ENCODE measurements around the gene MAPK4.

GRCh38 chr18:50602466-50602865, 42.6 kb downstream of the MAPK4 start:
- no peak for TF ChIP-seq CTCF (IDR thresholded peaks at IDR 0.05)
- TF ChIP-seq POLR2A (IDR thresholded peaks at IDR 0.05) = no peak
- TF ChIP-seq POLR2AphosphoS5 (IDR thresholded peaks at IDR 0.05) = no peak

All from prostate gland (tissue), 2 donors.